ENCODE data around the gene PLAU.

DNA sequence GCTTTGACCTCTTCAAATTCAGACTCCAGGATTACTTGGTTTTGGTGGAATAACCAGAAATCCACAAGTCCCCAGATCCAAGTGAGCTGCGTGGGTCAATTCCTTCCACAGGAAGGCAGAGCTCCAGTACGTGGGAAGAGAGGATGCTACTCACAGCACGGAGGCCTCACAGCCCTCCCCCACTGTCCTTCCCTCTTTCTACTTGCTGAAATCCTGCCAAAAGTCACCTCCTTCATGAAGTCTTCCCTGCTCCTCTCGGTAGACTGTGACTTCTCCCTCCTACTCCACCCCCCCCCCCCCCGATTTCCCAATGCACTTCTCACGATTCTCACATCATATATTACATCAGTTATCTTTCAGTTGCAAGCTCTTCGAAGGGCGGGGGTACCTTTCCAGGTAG lies 48.9 kb upstream of the PLAU start:
- no peak for TF ChIP-seq POLR2A (IDR thresholded peaks at IDR 0.05; ENCODE audit: low read length)
- no peak for TF ChIP-seq GATA1 (IDR thresholded peaks at IDR 0.05; ENCODE audit: low read depth, low read length)

Measured in erythroblast (primary cell).